ENCODE data around the gene CKAP5. TPM values are rescaled to one million over a fixed set of nuclear protein-coding genes. Genes with fewer than 3 reads are reported as not detected.

Gene CKAP5
- 77.4 and 77.5 TPM in 2 replicates for total RNA-seq

DNA sequence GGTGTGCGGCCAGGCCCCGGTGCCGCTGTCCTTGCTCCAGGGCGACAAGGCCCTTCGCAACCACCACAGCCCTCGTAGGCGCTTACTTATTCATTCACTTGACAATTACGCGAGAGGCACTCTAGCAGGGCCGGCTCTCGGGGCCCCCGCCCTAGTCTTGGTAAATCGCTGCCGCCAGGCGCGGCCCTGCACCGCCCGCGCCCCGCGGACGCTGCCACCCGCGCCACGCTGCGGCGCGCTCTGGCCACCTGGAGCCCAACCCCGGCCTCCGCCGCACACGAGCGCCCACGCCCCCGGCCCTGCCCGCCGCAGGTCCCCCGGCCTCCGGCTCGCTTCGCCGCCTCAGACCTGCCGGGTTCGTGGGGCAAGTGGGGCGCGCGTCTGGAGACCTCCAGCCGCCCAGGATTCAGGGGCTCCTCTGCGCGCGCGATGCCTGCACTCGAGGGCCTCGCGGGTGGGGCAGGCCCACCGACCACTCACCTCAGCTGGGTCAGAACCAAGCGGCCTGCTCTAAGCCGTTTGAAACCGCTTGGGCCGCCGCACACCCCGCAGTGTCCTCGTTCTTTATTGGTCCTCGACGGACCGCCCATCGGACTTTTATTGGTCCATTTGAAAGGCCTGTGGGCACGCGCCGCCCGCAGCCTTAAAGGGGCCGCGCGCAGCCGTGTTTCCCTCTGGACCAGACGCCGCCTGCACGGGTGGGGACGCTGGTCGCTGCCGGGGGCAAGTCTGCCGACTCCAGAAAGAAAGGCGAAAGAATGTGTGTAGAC, at the start of gene CKAP5:
Gene CKAP5, minus strand, starts transcription at position 541 of the 770 bp plus-strand sequence. CDS start 25,049 bp downstream, outside the sequence.

GRCh38 chr11:46719048-46719542, 127.0 kb downstream of the CKAP5 start, which contains the start of gene F2:
F2 (plus strand) TSS chr11:46719213; CDS start chr11:46719236, 23 bp downstream.

GRCh38 chr11:46700241-46701077, 145.6 kb downstream of the CKAP5 start, which contains the start of the genes ARHGAP1 and ZNF408:
ARHGAP1 (minus strand) TSS chr11:46700619; CDS start chr11:46696107, 4,512 bp downstream.
ZNF408 (plus strand) TSS chr11:46701031; CDS start chr11:46701048, 17 bp downstream.

Other genes with a start within 250 kb of the CKAP5 start
- gene HARBI1, start 229.1 kb downstream of the CKAP5 start, total RNA-seq, result 4.2 and 4.5 TPM in 2 replicates
- gene ATG13, start 228.7 kb downstream of the CKAP5 start, total RNA-seq, result 55.0 and 60.6 TPM in 2 replicates
- 14.8 and 18.2 TPM in 2 replicates for gene ARHGAP1, start 145.7 kb downstream of the CKAP5 start, total RNA-seq
- 4.5 and 5.4 TPM in 2 replicates for gene ZNF408, start 145.2 kb downstream of the CKAP5 start, total RNA-seq
- 0.09 TPM in 1 of 2 replicates, not detected in the other for gene F2, start 127.1 kb downstream of the CKAP5 start, total RNA-seq
- gene LRP4, start 72.3 kb upstream of the CKAP5 start, total RNA-seq, result 0.66 and 0.90 TPM in 2 replicates
- gene CSTPP1, start 90.5 kb upstream of the CKAP5 start, total RNA-seq, result 11.1 and 13.1 TPM in 2 replicates